ENCODE measurements around the gene TMEM54. TPM values are rescaled to one million over a fixed set of nuclear protein-coding genes. Genes with fewer than 3 reads are reported as not detected.

Gene TMEM54
- total and polyA plus RNA-seq, 10 of the 15 experiments (the other 5 are each of a cell fraction or from before 2014, with no cell fraction given), result 0.07 to 0.94 (median 0.56) TPM; not detected in 1

- Histone ChIP-seq H4K20me1 (ENCODE audit: control insufficient read depth, insufficient read depth) (no peaks in the 10 kb centered on the region), H3K79me2 (ENCODE audit: control insufficient read depth, insufficient read depth, low read length) (no peaks in the 10 kb centered on the region), H3K27ac (ENCODE audit: control insufficient read depth, insufficient read depth) (no peak overlapping the region), H3K4me2 (ENCODE audit: control insufficient read depth, insufficient read depth) (no peak overlapping the region), H3K9me3 (replicated peaks; ENCODE audit: control insufficient read depth, insufficient read depth, low read length) (no peaks in the 10 kb centered on the region), H3K4me3 (no peak overlapping the region), H3K36me3 (ENCODE audit: control insufficient read depth in 2 of 2, insufficient read depth in 2 of 2, low read length in 1 of 2) (no peaks in the 10 kb centered on the region), H3K4me1 (ENCODE audit: control insufficient read depth, insufficient read depth, low read length) (peaks cover 10% of the 10 kb centered on the region), H3K27me3 (replicated peaks in 1 of 2; ENCODE audit: control insufficient read depth in 2 of 2, insufficient read depth in 2 of 2, low read length in 1 of 2) (no peaks in the 10 kb centered on the region), H2AFZ (ENCODE audit: control insufficient read depth, low read depth, low read length) (no peak overlapping the region), H3K9ac (ENCODE audit: control insufficient read depth, insufficient read depth, low read length) (no peak overlapping the region)
- intact Hi-C loops (cut with micrococcal nuclease; ENCODE audit: unreplicated experiment) (loop anchor here (10.0 kb wide), 1 partner anchor 353 kb away; no protein-coding TSS in a partner anchor), in situ Hi-C loops (cut with MboI) (no loop called here)
- RAD21 ChIA-PET (ENCODE audit: unreplicated experiment), result interaction anchor here (1.8 to 3.1 kb wide), 3 partner anchors 203 to 211 kb away, joined by 5 to 13 read pairs (median 11); partner anchors contain the start of gene AZIN2
- FAIRE-seq (no peak), ATAC-seq (no peak), DNase-seq (ENCODE audit: low read depth, low spot score) (no peak)
- no TSS peak for BruUV-seq (replicated peaks)
- POLR2A ChIA-PET, result interaction anchor here (0.6 kb wide), 1 partner anchor 577 kb away, joined by 3 read pairs; no protein-coding TSS in a partner anchor
- SMC1A ChIA-PET (ENCODE audit: uncharacterized antibody, unreplicated experiment), result interaction anchor here (1.8 to 3.5 kb wide), 3 partner anchors 15 to 55 kb away, joined by 5 to 15 read pairs (median 13); no protein-coding TSS in a partner anchor
- 37% methylated on average over 13 of the region's 13 CpGs for WGBS (ENCODE audit: insufficient coverage, insufficient replicate concordance, low lambda C conversion rate, missing lambda C conversion rate)
- CTCF ChIA-PET, result interaction anchor here (0.6 to 3.5 kb wide), 19 partner anchors 10 to 357 kb away, joined by 3 to 57 read pairs (median 9); no protein-coding TSS in a partner anchor
- TF ChIP-seq BCL11A (IDR thresholded peaks at IDR 0.05; ENCODE audit: low read depth, low read length), result no peak
- no peak for TF ChIP-seq CHD4 (IDR thresholded peaks at IDR 0.05)
- TF ChIP-seq EP300 (IDR thresholded peaks at IDR 0.05; ENCODE audit: borderline replicate concordance in 1 of 2, control insufficient read depth in 1 of 2, low read depth in 2 of 2, low read length in 2 of 2), result no peak
- TF ChIP-seq E4F1 (IDR thresholded peaks at IDR 0.05; ENCODE audit: borderline replicate concordance, partially characterized antibody), result no peak
- TF ChIP-seq MAX (IDR thresholded peaks at IDR 0.05; ENCODE audit: low read depth, low read length), result no peak
- TF ChIP-seq MLLT1 (IDR thresholded peaks at IDR 0.05), result no peak
- no peak for TF ChIP-seq EZH2 (IDR thresholded peaks at IDR 0.05; ENCODE audit: borderline replicate concordance, control insufficient read depth, low read depth, low read length)
- no peak for TF ChIP-seq SIX5 (IDR thresholded peaks at IDR 0.05; ENCODE audit: low read depth, low read length, severe bottlenecking)
- no peak for TF ChIP-seq PRDM15 (CRISPR knock-in tag; IDR thresholded peaks at IDR 0.05)
- TF ChIP-seq SPI1 (IDR thresholded peaks at IDR 0.05; ENCODE audit: borderline replicate concordance, insufficient read depth, low read depth, low read length), result no peak
- no peak for TF ChIP-seq IRF4 (IDR thresholded peaks at IDR 0.05; ENCODE audit: low read depth, low read length)
Measured at GRCh38 chr1:32877211-32878110, 23.7 kb downstream of the TMEM54 start.

All from GM12878 (cell line).